Muscle of arm (tissue), 12 donors: ENCODE results near the gene HHIP. TPM values are rescaled to one million over a fixed set of nuclear protein-coding genes. Genes with fewer than 3 reads are reported as not detected.

Experiments used
- DNase-seq: peaks from one replicate; pipeline ENCODE4 v3.0.0-alpha.2; 2013
- polyA plus RNA-seq, 12 donors: library from polyadenylated mRNA; unstranded; fragments of 120-200 nt; gene quantifications; one replicate each; pipeline ENCODE4 v1.2.1, GENCODE V29; 2013; ENCODE audit not compliant: insufficient read length in 12 of 12

HHIP gene
- polyA plus RNA-seq, 12 donors: 3.3 to 9.8 (median 4.8) TPM; not detected in 1

DNA sequence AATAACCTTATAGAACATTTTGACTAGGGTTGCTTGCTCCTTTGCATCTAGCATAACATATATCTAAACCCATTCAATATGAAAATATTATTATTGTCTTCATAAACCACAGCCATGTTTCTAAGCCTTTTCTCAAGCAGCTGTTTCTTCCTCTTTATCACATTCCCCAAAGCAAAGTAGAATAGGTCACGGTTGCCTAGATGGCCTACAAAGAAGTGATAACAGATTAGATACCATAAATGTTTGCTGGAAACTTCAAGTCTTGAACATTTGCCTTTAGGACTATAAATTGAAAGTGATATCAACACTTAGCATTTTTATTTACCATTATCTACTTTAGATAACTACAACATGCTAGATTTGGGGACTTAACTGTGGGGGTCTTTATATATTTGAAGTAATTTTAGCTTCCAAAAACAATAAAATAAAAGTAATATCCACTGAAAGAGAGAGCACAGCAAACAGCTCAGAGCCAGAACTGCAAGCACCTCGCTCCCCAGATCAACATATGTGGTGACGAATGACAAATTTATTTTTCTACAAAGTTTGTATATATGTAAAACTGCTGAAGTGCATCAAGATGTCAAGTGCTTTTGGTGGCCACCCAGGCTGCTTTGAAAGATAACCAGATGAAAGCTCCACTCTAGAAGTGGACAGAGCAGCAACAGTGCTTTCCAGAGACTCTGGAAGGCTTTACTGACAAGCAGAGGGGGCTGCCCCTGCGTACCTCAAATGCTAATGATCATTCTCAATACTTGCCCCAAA, 8.0 kb downstream of the HHIP start:
- no peak for DNase-seq

DNA sequence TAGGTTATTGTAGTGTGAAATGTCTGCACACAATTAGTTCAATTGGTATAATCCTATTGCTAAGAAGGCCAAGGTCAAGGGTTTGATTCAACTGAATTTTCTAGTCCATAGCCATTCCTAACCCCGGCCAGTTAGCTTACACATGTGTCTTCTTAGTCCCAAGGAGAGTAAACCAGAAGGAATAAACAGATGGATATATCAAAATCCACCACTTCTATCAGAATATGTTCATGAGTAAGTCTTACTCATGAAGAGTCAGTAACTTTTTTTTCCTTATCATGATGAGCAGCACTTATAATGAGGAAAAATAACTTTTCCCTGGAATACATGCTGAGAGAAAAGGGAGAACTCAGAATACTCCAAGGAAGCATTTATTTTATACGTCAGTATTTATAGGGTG, 9.5 kb downstream of the HHIP start:
- DNase-seq: no peak

DNA sequence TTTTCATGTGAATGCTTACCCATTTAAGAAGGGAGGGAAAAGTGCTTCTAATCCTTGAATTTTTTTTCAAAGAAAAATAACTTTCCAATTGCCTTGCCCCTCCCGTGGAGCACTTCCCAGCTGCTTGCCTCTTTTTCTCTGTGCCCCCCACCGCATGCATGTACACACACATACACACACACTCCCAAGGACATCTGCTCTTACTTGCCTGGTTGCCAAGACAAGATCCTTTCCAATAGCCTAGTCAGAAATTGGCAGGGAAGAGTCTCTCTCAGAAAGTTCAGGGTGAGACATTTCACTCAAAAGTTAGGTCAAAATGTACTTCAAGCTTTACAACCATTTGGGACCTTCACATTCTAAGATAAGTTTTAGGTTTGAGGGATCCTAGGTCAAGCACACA, 10.9 kb downstream of the HHIP start:
- peak; percentile 46 for DNase-seq

DNA sequence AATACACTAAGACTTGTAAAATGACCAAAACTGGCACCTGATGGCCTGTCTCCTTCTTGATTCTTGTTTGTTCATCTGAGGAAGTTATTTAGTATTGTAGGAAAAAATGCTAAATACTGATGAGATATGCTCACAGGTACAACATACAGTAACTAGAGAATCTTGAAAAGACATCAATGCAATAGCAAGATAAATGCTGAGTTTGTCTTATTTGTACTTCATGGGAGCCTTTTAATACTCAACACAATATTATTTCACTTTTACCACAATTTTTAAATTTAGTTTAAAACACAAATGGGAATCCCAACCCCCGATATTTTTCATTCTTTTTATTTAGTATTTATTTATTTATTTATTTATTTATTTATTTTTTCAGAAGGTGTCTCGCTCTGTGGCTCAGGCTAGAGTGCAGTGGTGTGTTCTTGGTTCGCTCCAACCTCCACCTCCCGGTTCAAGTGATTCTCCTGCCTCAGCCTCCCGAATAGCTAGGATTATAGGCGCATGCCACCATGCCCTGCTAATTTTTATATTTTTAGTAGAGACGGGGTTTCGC, 12.1 kb downstream of the HHIP start:
- DNase-seq: no peak

DNA sequence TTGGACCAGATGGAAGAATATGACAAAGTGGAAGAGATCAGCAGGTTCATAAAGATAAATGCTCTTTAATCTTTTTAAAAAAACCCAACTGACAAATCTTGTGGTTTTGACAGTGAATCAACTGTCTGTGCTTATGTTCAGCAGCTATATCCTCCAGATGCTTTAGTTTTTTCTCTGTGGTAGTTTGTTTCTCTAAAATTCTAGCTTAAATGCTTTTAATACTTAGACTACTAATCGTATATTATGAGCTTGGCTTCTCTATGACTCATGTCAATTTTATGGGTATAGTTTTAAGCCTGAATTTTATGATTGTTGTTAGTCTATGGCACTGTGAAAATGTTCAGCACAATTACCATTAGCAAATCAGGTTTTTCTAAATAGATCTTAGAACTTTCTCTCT, 12.9 kb downstream of the HHIP start:
- DNase-seq: no peak

DNA sequence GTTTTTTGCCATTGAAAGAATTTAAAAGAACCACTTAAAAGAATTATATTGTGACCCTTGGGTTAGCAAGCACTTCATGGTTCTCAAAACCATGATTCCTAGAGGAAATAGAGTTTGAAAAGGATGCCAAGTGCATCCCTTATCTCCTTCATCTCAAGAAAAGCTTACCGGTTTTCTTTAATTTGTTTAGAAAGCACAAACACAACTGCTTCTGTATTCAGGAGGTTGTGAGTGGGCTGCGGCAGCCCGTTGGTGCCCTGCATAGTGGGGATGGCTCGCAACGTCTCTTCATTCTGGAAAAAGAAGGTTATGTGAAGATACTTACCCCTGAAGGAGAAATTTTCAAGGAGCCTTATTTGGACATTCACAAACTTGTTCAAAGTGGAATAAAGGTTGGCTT, 13.5 kb downstream of the HHIP start:
- DNase-seq: no peak

DNA sequence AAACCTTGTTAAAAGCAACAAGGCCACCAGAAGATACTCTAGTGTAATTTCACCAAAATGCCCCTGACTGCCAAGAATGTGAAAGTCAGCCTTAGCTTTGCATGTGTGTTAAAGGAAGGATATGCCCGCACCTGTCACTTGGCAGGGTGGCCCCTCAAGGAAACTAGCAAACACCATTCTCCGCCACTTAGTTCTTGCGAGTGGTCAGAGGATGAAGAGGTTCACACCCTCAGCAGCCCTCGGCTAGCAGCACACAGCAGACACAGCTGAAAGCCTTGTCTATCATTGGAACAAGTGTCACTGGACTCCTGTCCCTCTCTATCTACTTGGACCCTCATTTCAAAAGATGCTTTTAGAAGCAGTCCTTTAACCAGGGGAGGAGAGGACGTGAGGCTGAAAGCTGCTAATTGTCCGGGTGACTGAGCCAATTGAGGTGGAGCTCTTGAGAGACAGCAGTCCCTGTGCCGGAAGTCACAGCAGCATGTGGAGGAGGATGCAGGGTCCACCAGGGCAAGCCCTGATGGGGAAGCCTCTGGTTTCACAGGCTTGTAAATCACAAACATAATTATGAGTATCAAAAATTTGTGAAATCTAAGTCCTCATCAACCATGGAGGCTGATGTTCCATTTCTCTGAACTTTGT, 18.0 kb downstream of the HHIP start:
- DNase-seq: no peak

DNA sequence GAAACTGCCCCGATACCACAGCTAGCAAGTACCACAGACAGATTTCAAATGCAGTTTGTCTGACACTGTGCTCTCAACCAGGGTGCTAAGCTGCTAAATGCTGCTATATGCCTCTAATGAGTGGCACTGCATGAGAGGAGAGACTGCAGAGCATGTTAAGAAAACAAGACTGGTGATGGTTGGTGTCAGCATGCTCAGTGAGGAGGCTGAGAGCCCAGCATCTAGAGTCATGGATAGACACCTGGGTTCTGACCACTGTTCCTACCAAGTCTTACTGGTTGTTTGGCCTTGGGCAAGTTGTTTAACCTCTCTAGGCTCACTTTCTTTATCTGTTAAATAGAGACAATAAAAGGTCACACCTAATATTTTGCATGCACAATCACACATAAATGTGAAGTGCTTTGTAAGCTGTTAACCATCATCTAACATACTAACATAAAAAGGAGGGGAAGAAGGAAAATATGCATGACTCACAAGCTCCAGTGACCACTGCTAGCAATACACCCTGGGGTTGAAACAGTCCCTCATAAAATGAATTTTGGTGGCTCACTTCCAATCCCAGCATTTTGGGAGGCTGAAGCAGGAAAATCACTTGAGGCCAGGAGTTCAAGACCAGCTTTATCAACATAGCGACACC, 20.7 kb downstream of the HHIP start:
- no peak for DNase-seq

DNA sequence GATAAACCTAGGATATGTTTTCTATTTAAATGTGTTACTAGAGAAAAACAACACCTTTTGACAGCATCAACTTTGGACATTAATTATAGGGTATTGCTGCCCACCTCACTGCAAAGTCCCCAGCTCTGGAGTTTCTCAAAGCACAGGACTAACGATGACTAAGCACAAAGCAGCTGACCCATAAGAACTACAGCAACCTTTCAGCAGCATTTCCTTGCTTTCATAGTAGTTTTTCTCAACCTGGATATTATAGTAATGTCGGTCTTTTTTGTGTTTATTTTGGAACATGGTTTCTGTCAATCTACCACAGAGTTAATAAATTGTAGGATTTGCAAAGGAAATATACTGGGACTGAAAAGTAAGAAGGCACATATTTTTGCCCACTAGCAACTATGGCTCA, 21.5 kb downstream of the HHIP start:
- no peak for DNase-seq

DNA sequence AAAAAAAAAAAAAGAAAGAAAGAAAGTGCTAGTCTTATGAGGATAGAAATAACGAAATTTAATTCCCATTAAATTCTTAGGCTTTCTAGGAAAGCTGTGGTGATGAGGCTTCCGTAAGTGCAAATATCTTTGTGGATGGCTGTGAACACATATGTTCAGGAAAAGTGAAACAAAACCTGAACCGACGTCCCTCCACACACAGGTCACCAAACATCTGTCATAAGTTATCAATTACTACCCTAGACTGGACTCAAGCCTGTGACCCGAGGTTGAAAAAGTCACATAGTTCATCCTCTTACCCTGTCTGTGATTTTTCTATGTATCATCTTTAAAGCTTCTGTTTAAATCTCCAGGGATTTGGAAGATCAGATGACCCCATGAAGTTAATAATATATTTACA, 24.8 kb downstream of the HHIP start:
- DNase-seq: no peak

DNA sequence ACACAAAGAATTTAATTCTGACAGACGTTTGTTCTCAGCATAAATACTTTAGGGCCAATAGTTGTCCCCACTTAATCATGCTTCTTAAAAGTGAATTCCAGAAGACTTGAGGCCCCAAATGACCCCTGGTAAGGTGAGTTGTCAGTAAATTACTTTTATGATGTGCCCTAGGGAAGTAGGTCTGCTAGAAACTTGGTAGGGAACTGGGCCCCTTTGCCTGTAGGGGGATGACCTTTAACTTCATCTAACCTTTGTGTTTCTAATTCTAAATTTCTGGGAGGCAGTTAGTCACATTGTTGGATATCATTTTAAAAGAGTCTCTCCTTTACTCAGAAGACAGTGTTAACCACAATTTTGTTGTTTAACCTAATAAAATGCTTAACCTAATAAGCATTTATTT, 28.8 kb downstream of the HHIP start:
- no peak for DNase-seq

DNA sequence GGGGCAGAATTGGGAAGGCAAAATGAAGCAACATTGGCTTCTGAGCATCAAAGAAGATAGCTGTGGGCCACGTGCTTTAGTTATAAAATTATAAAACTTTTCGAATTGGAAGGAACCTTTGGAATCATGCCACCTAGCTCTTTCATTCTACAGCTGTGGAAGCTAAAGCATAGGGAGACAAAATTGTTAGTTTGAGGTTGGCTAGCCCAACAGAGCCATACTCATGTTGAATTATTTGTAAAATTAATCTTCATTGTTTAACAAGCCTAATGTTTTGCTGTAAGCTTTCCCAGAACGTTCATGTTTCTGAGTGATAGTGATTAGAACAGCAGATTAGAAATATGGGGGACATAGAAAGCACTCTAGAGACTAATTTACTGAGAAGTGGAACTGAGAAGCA, 35.9 kb downstream of the HHIP start:
- DNase-seq: peak; percentile 15

DNA sequence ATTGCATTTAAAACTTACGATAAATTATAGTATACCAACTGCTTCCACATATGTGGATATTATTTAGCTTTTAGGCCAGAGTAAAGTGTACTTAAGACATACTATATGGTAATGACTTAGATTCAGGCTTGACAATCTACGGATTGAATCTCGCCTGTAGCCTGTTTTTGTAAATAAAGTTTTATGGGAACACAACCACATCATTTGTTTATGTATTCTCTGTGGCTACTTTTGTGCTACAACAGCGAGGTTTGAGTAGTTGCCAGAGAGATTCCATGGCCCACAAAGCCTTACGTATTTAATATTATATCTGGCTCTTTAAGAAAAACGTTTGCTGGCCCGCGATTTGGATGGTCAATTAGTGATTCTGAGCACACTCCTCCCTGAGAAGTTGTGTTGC, 37.6 kb downstream of the HHIP start:
- no peak for DNase-seq

DNA sequence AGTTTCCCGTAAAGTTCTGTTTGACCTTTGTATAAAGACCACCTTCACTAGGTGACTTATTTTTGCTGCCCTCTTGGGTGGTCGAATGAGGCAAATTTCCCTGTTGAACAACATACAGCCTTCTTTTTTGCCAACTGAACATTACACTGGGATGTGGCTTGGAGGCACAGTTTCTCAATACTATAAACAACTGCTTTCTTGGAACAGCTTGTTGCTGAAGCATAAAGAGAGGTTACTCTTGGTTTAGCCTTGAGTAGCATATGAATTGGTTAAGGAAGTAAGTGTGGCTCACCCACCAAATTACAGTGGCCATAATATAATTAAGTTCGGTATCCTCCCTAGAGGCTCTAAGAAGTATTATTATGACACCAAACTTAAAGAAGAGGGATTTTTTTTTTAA, 40.0 kb downstream of the HHIP start:
- DNase-seq: no peak

DNA sequence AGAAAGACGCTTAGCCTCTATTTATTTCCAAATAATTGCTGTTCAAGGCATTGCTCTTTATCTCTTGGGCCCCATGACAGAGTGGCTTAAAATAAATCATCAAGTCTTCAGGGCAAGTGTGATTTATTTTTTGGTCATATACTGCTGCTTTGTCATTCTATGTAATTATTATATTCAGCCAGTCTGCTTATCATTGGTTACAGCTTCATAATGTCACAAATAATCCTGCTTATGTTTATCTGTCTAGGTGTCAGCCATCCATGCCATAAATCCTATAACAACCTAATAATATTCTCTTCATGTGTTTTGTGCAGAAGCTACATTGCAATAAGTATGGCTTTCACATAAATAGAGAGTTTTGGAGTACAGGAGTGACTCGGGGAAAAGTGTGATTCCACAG, 41.0 kb downstream of the HHIP start:
- DNase-seq: no peak

DNA sequence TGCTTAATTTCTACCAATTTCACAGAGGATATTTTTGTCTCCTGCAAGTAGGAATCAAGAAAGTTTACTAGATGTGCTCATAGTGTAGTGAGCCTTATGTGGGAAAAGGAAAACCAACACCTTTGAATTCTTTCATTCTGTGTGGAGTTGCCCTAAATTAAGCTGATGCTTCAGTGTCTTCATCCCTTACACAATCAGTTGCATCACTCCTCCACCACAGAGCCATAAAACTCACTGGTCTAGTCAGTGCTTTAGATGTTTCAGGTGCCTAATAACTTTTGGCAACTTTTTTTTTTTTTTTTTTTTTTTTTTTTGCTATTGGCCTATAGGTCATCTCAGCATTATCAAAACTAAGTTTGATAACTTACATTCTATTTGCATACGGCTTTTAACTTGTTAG, 41.5 kb downstream of the HHIP start:
- DNase-seq: no peak

DNA sequence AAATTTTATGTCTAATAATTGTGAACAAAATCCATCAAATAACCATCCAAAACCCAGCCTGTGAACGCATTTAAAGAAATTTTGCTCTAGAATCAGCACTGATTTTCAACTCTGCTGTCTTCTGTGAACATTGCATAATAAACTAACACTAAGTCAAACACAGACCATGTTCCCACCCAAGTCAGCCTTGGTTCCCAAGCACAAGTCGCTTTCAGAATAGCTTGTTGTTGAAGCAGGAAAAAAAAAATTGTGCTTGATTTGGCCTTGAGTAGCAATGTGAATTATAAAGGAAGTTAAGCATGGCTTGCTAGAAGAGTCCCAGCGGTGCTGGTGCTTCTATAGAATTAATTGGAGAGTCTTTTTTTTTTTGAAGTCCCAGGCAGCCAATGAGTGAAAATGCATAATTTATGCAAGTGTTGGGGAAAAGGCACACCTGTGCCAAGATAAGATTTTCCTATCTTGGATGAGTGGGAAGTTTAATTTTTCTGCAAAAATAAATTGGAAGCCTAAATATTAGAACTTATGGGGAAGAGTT, 42.1 kb downstream of the HHIP start:
- DNase-seq: no peak

DNA sequence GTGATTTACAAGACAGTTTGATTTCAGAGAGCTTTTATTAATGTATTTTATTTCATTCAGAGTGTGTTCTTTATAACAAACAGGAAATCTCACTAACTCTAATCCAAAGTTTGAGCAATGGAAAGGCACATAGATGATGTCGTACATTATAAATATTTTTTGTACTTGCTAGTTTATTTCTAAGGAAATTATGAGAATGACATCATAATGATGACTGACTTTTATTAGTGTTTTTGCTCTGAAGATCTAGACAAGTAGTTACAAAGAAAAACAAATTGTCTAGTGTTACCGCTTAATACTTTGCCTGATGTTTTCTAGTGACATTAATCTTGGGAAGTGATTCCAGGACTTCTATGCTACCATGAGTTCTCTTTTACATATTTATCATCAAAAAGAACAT, 43.2 kb downstream of the HHIP start:
- DNase-seq: no peak

DNA sequence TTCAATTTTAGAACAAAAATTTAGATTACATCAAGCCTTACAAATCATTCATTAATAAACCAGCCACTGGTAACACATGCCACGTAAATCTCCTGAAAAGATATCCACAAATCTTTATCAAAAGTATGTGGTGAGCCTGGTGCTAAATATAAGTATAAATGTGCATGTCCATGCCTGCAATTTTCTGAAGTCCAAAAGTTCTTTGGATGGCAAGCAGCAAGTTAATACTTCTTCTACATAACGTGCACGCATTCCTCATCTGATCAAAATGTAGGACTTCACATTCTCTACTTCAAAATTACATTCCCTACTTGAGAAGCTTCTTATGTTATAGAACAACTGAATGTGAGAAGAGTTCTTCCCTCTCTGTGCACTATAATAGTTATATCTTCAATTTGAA, 49.8 kb downstream of the HHIP start:
- no peak for DNase-seq

DNA sequence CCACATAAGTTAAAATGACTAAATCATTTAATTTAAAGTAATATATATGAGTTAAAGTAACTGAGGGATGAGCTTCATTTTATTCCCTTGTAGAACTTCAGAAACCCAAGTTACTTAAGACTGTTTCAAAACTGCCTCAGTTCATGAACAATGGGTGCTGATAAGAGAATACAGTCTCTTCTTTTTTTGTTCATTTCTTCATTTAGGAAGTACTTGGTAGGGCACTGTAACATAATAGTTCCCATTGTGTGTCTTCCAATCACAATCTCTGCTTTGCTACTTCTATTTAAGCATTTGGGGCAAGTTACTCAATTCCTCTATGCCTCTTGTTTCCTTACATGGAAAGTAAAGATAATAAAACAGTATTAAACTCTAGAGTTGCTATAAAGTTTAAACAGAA, 50.4 kb downstream of the HHIP start:
- no peak for DNase-seq

DNA sequence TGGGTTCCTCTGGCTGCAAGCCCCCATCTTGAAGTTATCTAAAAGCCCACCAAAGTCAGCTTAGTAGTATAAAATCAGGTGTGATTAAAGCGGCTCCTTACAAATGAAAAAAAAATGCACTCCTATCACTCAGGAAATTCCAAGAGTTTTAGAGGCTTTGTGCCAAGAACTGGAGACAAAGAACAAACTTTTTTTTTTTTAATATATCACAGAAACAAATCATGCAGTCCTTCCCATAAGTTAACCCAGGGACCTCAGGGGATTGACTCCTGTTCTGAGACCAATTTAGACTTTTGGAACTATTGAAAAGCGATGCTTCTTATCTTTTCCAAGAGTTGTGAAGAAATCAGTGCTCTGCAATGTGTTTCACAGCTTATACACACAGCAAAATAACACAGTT, 53.6 kb downstream of the HHIP start:
- no peak for DNase-seq

DNA sequence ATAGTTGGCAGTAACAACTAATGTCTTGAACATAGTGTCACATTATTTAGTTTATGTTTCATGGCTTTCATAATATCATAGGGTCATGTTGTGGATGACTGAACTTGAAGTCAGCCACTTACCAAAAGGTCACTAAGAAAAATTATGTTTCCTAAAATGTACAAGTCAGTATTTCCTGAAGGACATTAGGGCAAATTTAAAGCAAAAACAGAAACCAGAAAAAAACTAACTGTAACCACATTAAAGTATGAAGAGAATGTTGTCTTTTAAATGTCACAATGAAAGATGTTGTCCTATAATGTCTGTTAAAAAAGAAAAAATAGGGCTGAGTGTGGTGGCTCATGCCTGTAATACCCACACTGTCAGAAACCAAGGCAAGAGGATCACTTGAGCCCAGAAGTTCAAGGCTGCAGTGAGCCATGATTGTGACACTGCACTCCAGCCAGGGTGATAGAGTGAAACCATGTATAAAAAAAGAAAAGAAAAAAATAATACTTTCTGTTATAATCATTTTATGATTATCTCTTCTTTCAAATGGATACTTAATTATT, 55.8 kb downstream of the HHIP start:
- no peak for DNase-seq

DNA sequence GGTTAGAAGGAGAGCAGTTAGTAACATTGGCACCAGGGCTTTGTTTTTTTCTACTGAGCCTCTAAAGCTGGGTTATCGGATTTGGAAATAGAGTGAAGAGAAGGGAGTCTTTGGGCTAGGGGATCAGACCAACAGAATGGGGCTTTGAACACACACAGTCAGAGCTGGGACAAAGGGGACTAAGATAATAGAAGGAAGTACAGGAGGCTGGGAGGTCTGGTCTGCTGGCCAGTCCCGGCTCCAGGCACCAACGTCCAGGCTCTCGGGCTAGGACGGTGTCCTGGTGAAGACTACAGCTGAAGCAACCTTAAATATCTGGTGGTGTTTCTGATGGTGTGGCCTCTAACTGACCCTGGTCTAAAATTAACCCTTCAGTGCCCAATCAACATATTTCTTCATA, 57.5 kb downstream of the HHIP start:
- DNase-seq: no peak
